Posterior vena cava (tissue), 2 donors: ENCODE measurements around the gene RP9. TPM values are rescaled to one million over a fixed set of nuclear protein-coding genes. Genes with fewer than 3 reads are reported as not detected.

Experiments used
- DNase-seq: peaks from one replicate; pipeline ENCODE4 v3.0.0-alpha.2; 2020; ENCODE audit warnings: low spot score
- intact Hi-C, 2 donors: fragments of 100-400 bp; cut with DNase I; formaldehyde crosslinking; loops; one replicate each; pipeline versions ENCODE4 v1.14.1 to v1.14.2; 2022 to 2023
- total RNA-seq, 2 donors: library from RNA; stranded (reverse); fragmentation: NEBNext Ultra II Directional; extraction: Animal tissue kit (Norgen Biotek cat#: 25700); gene quantifications; one replicate each; pipeline ENCODE4 v1.2.1, GENCODE V29; 2021
- donor health status: DM: yes; HTN: yes; CAD: no.
- donor health status: DM: yes; HTN: yes; CAD: no.

RP9 gene
- total RNA-seq, 2 donors from 2014 or later: 9.4 to 10.9 TPM

- no peak for DNase-seq
- intact Hi-C loops: no loop called here
Measured at GRCh38 chr7:33070831-33071230, 38.4 kb downstream of the RP9 start.

GRCh38 chr7:33070277-33070676 is 38.9 kb downstream of the RP9 start:
- no peak for DNase-seq
- intact Hi-C loops: no loop called here

- no peak for DNase-seq
- intact Hi-C loops: no loop called here
Measured at GRCh38 chr7:33067921-33068320, 41.3 kb downstream of the RP9 start.

- intact Hi-C loops: no loop called here
- DNase-seq: no peak
Measured at GRCh38 chr7:33066771-33067170, 42.4 kb downstream of the RP9 start.

- no peak for DNase-seq
- intact Hi-C loops: no loop called here
Measured at GRCh38 chr7:33065981-33066380, 43.2 kb downstream of the RP9 start.

- intact Hi-C loops: loop anchor here in 1 of 2 donors (5.0 kb wide), 1 partner anchor 1824 kb away; no protein-coding TSS in a partner anchor
Measured at GRCh38 chr7:33062782-33063443, 46.3 kb downstream of the RP9 start.

GRCh38 chr7:33062023-33062781 is 47.0 kb downstream of the RP9 start, which contains the start of gene NT5C3A:
Gene NT5C3A, minus strand, starts transcription at chr7:33062776. Its CDS starts 71 bp downstream, at chr7:33062705.
- intact Hi-C loops: loop anchor here in 1 of 2 donors (5.0 kb wide), 1 partner anchor 1825 kb away; no protein-coding TSS in a partner anchor
- peak; percentile 83 for DNase-seq

More at GRCh38 chr7:33062782-33063443, 46.3 kb downstream of the RP9 start:
- peak; percentile 98 for DNase-seq

- DNase-seq: no peak
- intact Hi-C loops: loop anchor here in 1 of 2 donors (5.0 kb wide), 1 partner anchor 1826 kb away; no protein-coding TSS in a partner anchor
Measured at GRCh38 chr7:33061282-33061937, 47.8 kb downstream of the RP9 start.

- no peak for DNase-seq
- intact Hi-C loops: loop anchor here in 1 of 2 donors (5.0 kb wide), 1 partner anchor 1828 kb away; no protein-coding TSS in a partner anchor
Measured at GRCh38 chr7:33059635-33060034, 49.6 kb downstream of the RP9 start.

GRCh38 chr7:33055158-33055557 is 54.0 kb downstream of the RP9 start:
- intact Hi-C loops: no loop called here
- DNase-seq: no peak

- intact Hi-C loops: no loop called here
- no peak for DNase-seq
Measured at GRCh38 chr7:33054261-33054964, 54.8 kb downstream of the RP9 start.

GRCh38 chr7:33053721-33054120 is 55.5 kb downstream of the RP9 start:
- no peak for DNase-seq
- intact Hi-C loops: no loop called here

- no peak for DNase-seq
- intact Hi-C loops: no loop called here
Measured at GRCh38 chr7:33050535-33051318, 58.5 kb downstream of the RP9 start.

GRCh38 chr7:33048704-33049103 is 60.5 kb downstream of the RP9 start:
- intact Hi-C loops: no loop called here

GRCh38 chr7:33048257-33048656 is 60.9 kb downstream of the RP9 start:
- intact Hi-C loops: no loop called here
- no peak for DNase-seq

More at GRCh38 chr7:33048704-33049103, 60.5 kb downstream of the RP9 start:
- no peak for DNase-seq

GRCh38 chr7:33044986-33045385 is 64.2 kb downstream of the RP9 start:
- intact Hi-C loops: no loop called here
- DNase-seq: no peak
